Measurements from ENCODE around the gene DPEP2. TPM values are rescaled to one million over a fixed set of nuclear protein-coding genes. Genes with fewer than 3 reads are reported as not detected.

DPEP2 gene
- total and polyA plus RNA-seq, 2 of the 13 experiments (the other 11 are each of a cell fraction or from before 2014, with no cell fraction given) = 0.18 TPM; not detected in 1

GRCh38 chr16:67954421-67955196, 44.7 kb downstream of the DPEP2 start:
- no peaks in the 10 kb centered on the region for H3K9me3 ChIP-seq (ENCODE audit: low read length)
- CTCF ChIA-PET (ENCODE audit: low intra/inter-chr PET ratio, low total read pairs) = no interaction called here
- peak; percentile 69 for ATAC-seq
- H3K4me2 ChIP-seq (ENCODE audit: low read depth, low read length) = no peak overlapping the region
- no peaks in the 10 kb centered on the region for H3K27me3 ChIP-seq (ENCODE audit: control insufficient read depth in 1 of 2, insufficient read depth in 2 of 2, low read length in 2 of 2)
- DNase-seq (ENCODE audit: low spot score) = no peak
- no peak overlapping the region for H3K9ac ChIP-seq (ENCODE audit: insufficient read depth, low read depth, low read length)
- WGBS (ENCODE audit: low lambda C conversion rate) = 88% methylated on average over 10 of the region's 10 CpGs
- peak; percentile 23 for FAIRE-seq
- H3K4me3 ChIP-seq (replicated peaks in 1 of 3; ENCODE audit: insufficient read depth in 1 of 3, low read depth in 2 of 3, low read length in 3 of 3) = no peak overlapping the region
- intact Hi-C loops (cut with micrococcal nuclease; ENCODE audit: unreplicated experiment) = no loop called here
- H2AFZ ChIP-seq (ENCODE audit: low read length) = no peak overlapping the region
- H4K20me1 ChIP-seq (ENCODE audit: insufficient read depth, low read length) = no peaks in the 10 kb centered on the region; the same call in 1 of the 2 replicates
- BruUV-seq (replicated peaks) = no TSS peak
- POLR2A ChIA-PET = interaction anchor here (1.5 to 4.1 kb wide), 3 partner anchors 10 to 11 kb away, joined by 3 to 16 read pairs (median 9); no protein-coding TSS in a partner anchor
- peaks cover 17% of the 10 kb centered on the region for H3K4me1 ChIP-seq (ENCODE audit: insufficient read depth, low read length)
- H3K36me3 ChIP-seq (replicated peaks in 1 of 2; ENCODE audit: control insufficient read depth in 1 of 2, insufficient read depth in 2 of 2, low read length in 2 of 2) = peaks cover 56 to 77% of the 10 kb centered on the region in 2 experiments
- no peaks in the 10 kb centered on the region for H3K79me2 ChIP-seq (ENCODE audit: insufficient read depth, low read length)
- H3K27ac ChIP-seq (ENCODE audit: extremely low read length, insufficient read depth, low read length) = peak overlapping the region; percentile 18
- in situ Hi-C loops (cut with HindIII; ENCODE audit: extremely low pct_ligation_motif_present, low pct_unique_long_range_greater_than_20kb) = no loop called here
- no peak for TF ChIP-seq SOX13 (IDR thresholded peaks at IDR 0.05)
- TF ChIP-seq SOX13 (CRISPR knock-in tag; conservative IDR thresholded peaks at IDR 0.05 in 1 of 2, IDR thresholded peaks at IDR 0.05 in 1 of 2) = no peak
- TF ChIP-seq ZNF576 (CRISPR knock-in tag; IDR thresholded peaks at IDR 0.05) = no peak
- no peak for TF ChIP-seq ZNF670 (CRISPR knock-in tag; IDR thresholded peaks at IDR 0.05; ENCODE audit: borderline replicate concordance)
- TF ChIP-seq HOXA3 (CRISPR knock-in tag; IDR thresholded peaks at IDR 0.05) = 0 out of 2 replicates have a peak, but pooled peaks have one; percentile 34
- TF ChIP-seq PHB2 (IDR thresholded peaks at IDR 0.05; ENCODE audit: partially characterized antibody) = no peak
- no peak for TF ChIP-seq ZNF749 (CRISPR knock-in tag; IDR thresholded peaks at IDR 0.05; ENCODE audit: borderline replicate concordance)
- TF ChIP-seq TBX2 (CRISPR knock-in tag; IDR thresholded peaks at IDR 0.05; ENCODE audit: borderline replicate concordance) = 0 out of 2 replicates have a peak, but pooled peaks have one; percentile 14
- TF ChIP-seq MYC (CRISPR knock-in tag; IDR thresholded peaks at IDR 0.05; ENCODE audit: borderline replicate concordance) = 0 out of 2 replicates have a peak, but pooled peaks have one; percentile 17
- TF ChIP-seq ZNF644 (CRISPR knock-in tag; IDR thresholded peaks at IDR 0.05; ENCODE audit: low read depth) = no peak
- no peak for TF ChIP-seq HMGXB4 (CRISPR knock-in tag; IDR thresholded peaks at IDR 0.05; ENCODE audit: borderline replicate concordance in 1 of 2, low read depth in 1 of 2)
- peak; percentile 81; the same call in 1 of the 2 replicates for TF ChIP-seq SSRP1 (CRISPR knock-in tag; IDR thresholded peaks at IDR 0.05)
- TF ChIP-seq TEAD2 (CRISPR knock-in tag; IDR thresholded peaks at IDR 0.05) = no peak
- TF ChIP-seq E2F2 (CRISPR knock-in tag; IDR thresholded peaks at IDR 0.05; ENCODE audit: borderline replicate concordance) = 0 out of 2 replicates have a peak, but pooled peaks have one; percentile 54
- TF ChIP-seq ZXDC (CRISPR knock-in tag; IDR thresholded peaks at IDR 0.05) = 0 out of 2 replicates have a peak, but pooled peaks have one; percentile 31
- TF ChIP-seq SPEN (CRISPR knock-in tag; IDR thresholded peaks at IDR 0.05; ENCODE audit: low read depth) = no peak
- TF ChIP-seq POLR2G (IDR thresholded peaks at IDR 0.05; ENCODE audit: low read depth, low read length) = peak; percentile 35; the same call in 1 of the 2 replicates
- no peak for TF ChIP-seq NCOA2 (CRISPR knock-in tag; IDR thresholded peaks at IDR 0.05)

Measured in HepG2 (cell line).